Kidney epithelial cell (primary cell): ENCODE results near the gene SLC31A1. TPM values are rescaled to one million over a fixed set of nuclear protein-coding genes. Genes with fewer than 3 reads are reported as not detected.
"Not testable (repeated sequence)": the region's sequence is repeated elsewhere in the genome, so short reads cannot be mapped to it uniquely, and the experiment has no call there.

Source experiments
- DNase-seq: peaks from one replicate; pipeline ENCODE4 v3.0.0-alpha.2; 2010; ENCODE audit warnings: low read depth
- H3K27me3 ChIP-seq: 2 replicates; pipeline ENCODE4 v1.6.0; 2011; ENCODE audit warnings: low read length; ENCODE audit not compliant: control insufficient read depth, insufficient read depth
- H3K36me3 ChIP-seq: 2 replicates; pipeline ENCODE4 v1.5.1; 2011; ENCODE audit warnings: low read length; ENCODE audit not compliant: control insufficient read depth, insufficient read depth
- H3K4me3 ChIP-seq: 2 replicates; pipeline ENCODE4 v1.5.1; 2011; ENCODE audit warnings: low read depth, mild to moderate bottlenecking, control low read depth, low read length
- CTCF ChIP-seq: IDR thresholded peaks from 2 replicates; pipeline ENCODE4 v1.5.1; 2011; ENCODE audit warnings: mild to moderate bottlenecking, moderate library complexity, low read length, control low read depth, inconsistent platforms; ENCODE audit not compliant: insufficient read depth, poor library complexity, severe bottlenecking
- total RNA-seq: library from RNA; depleted of rRNA; stranded (reverse); fragments of >200 nt; gene quantifications from 2 replicates; pipeline ENCODE4 v1.2.3, GENCODE V29; 2015

SLC31A1 gene
- total RNA-seq, 1 donor from 2014 or later, result 19.8 TPM

GRCh38 chr9:113231701-113232100 is 10.4 kb downstream of the SLC31A1 start:
- TF ChIP-seq CTCF, result no peak
- Histone ChIP-seq H3K27me3 (no peaks in the 10 kb centered on the region), H3K4me3 (no peak overlapping the region), H3K36me3 (no peaks in the 10 kb centered on the region)
- no peak for DNase-seq

- not testable (repeated sequence) for DNase-seq, H3K27me3 ChIP-seq, H3K36me3 ChIP-seq, H3K4me3 ChIP-seq
These were observed 14.4 kb downstream of the SLC31A1 start for GRCh38 chr9:113235701-113236255.

GRCh38 chr9:113237026-113237425 is 15.7 kb downstream of the SLC31A1 start:
- no peak overlapping the region for H3K4me3 ChIP-seq
- no peak for DNase-seq
- H3K36me3 ChIP-seq, result no peaks in the 10 kb centered on the region
- TF ChIP-seq CTCF, result no peak
- no peaks in the 10 kb centered on the region for H3K27me3 ChIP-seq

- no peak for DNase-seq
- no peaks in the 10 kb centered on the region for H3K27me3 ChIP-seq
- H3K36me3 ChIP-seq, result no peaks in the 10 kb centered on the region
- no peak for TF ChIP-seq CTCF
- H3K4me3 ChIP-seq, result no peak overlapping the region
These were observed 17.0 kb downstream of the SLC31A1 start for GRCh38 chr9:113238202-113238858.

GRCh38 chr9:113238859-113239232 is 17.5 kb downstream of the SLC31A1 start:
- no peak for DNase-seq
- Histone ChIP-seq H3K27me3 (no peaks in the 10 kb centered on the region), H3K36me3 (no peaks in the 10 kb centered on the region), H3K4me3 (no peak overlapping the region)
- no peak for TF ChIP-seq CTCF

- DNase-seq, result no peak
- no peaks in the 10 kb centered on the region for H3K36me3 ChIP-seq
- H3K27me3 ChIP-seq, result no peaks in the 10 kb centered on the region
- TF ChIP-seq CTCF, result no peak
- H3K4me3 ChIP-seq, result no peak overlapping the region
These were observed 19.8 kb downstream of the SLC31A1 start for GRCh38 chr9:113241161-113241560.
